Spleen (tissue), 7 donors: ENCODE results near the gene ZNF385B.

ENCODE experiments used
- CTCF ChIP-seq, 11 experiments: fragments of 200-600 bp in 7 of 11; fragments of 450-650 bp in 4 of 11; sonication (generic) in 4 of 11; IDR thresholded peaks in 8 of 11; conservative IDR thresholded peaks in 3 of 11; 1 replicate in 7 of 11; 2 replicates in 4 of 11; pipeline versions ENCODE4 v1.4.0 to v1.8.0; 2016 to 2021; ENCODE audit warnings: antibody characterized with exemption in 11 of 11, inconsistent platforms in 4 of 11, mild to moderate bottlenecking in 1 of 11
- POLR2A ChIP-seq, 3 donors: fragments of 450-650 bp; IDR thresholded peaks; one replicate each; pipeline ENCODE4 v1.5.1; 2017; ENCODE audit warnings: antibody characterized with exemption in 3 of 3, mild to moderate bottlenecking in 1 of 3
- donor health status: DM: no; HTN: no; CAD: no; lungs with moderate emphysema.
- donor health status: DM: no; HTN: no; CAD: no.
- donor health status: DM: no; HTN: no; CAD: no.

- TF ChIP-seq CTCF (IDR thresholded peaks at IDR 0.05 in 8 of 11, conservative IDR thresholded peaks at IDR 0.05 in 3 of 11) (no peak), POLR2A (IDR thresholded peaks at IDR 0.05) (no peak)
Measured at GRCh38 chr2:179435000-179435399, 426.4 kb downstream of the ZNF385B start.
